Measurements from ENCODE around the gene SF3A1.

GRCh38 chr22:30282616-30283046 lies 74.1 kb downstream of the SF3A1 start:
- no peak for TF ChIP-seq CTCF (IDR thresholded peaks at IDR 0.05)
- TF ChIP-seq IRF2 (CRISPR knock-in tag; IDR thresholded peaks at IDR 0.05; ENCODE audit: borderline replicate concordance, low read depth): no peak
- TF ChIP-seq ZNF232 (CRISPR knock-in tag; IDR thresholded peaks at IDR 0.05): no peak
- TF ChIP-seq CREM (CRISPR knock-in tag; IDR thresholded peaks at IDR 0.05): no peak
- no peak for TF ChIP-seq MAX (CRISPR knock-in tag; IDR thresholded peaks at IDR 0.05)
- TF ChIP-seq RORB (CRISPR knock-in tag; IDR thresholded peaks at IDR 0.05): no peak
